GM12873 (cell line): ENCODE data around the gene TLR3.

ENCODE experiments used
- CTCF ChIP-seq: IDR thresholded peaks from 2 replicates; pipeline ENCODE4 v1.5.1; 2012; ENCODE audit warnings: low read depth, mild to moderate bottlenecking, moderate library complexity, low read length, control low read depth; ENCODE audit not compliant: insufficient read depth; ENCODE audit errors: missing control alignments

TLR3 gene

GRCh38 chr4:186116697-186117096 is 47.7 kb downstream of the TLR3 start:
- TF ChIP-seq CTCF: no peak

DNA sequence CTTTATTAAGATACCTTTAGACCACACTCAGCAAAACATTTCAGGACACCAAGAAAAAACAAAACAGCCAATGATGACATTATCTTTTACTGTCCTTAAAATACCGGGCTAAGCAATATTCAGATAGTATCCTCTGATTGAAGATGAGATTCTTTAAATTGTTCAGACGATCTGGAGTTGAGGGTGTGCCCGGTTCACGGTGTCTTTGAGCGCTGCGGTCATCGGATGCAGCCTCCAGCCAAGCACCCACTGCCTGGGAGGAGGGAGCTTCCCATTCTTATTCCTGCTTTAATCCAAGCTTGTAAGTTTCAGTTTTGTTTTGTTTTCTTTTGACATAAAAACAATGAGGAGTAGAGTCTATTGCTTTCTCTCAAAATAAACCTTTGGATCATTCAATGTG is 49.6 kb downstream of the TLR3 start:
- no peak for TF ChIP-seq CTCF

DNA sequence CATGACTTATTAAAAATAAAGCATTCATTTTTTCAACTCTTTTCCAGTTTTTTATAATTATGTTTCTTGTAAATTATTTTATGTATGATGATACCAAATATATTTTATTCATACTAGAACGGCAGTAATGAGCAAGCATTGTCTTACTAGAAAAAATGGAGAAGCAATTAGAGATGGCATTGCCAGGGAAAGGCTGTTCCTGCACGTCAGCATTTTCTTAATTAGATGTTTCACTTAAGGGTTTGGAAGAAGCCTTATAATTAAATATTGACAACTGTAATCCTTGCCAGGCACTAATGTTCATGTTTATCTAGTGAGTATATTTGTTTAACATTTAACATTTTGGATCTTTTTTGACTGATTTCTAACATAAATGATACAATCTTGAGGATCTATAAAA is 52.1 kb downstream of the TLR3 start:
- TF ChIP-seq CTCF: no peak

DNA sequence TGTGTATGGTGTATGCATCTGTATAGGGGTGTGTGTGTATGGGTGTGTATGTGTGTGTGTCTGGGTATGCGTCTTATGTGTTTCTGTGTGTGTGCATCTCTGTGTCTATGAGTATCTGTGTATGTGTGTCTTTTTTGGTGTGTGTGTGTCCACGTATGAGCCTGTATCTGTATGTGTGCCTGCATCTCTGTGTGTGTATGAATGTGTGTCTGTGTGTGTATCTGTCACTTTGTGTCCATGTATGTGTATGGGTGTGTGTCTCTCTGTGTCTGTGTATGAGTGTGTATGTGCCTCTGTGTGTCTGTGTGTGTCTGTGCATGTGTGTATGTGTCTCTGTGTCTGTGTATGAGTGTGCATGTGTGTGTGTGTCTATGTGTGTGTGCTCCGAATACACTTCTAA is 59.9 kb downstream of the TLR3 start:
- no peak for TF ChIP-seq CTCF

GRCh38 chr4:186131935-186132334 is 63.0 kb downstream of the TLR3 start:
- TF ChIP-seq CTCF: no peak

GRCh38 chr4:186132577-186133242 is 63.8 kb downstream of the TLR3 start:
- TF ChIP-seq CTCF: peak; percentile 41

- TF ChIP-seq CTCF: no peak
Observed at GRCh38 chr4:186134257-186134656, 65.3 kb downstream of the TLR3 start.
